ENCODE data around the gene PLOD1. TPM values are rescaled to one million over a fixed set of nuclear protein-coding genes. Genes with fewer than 3 reads are reported as not detected.

Gene PLOD1
- total RNA-seq, 3 donors from 2014 or later = 33.7 to 68.6 (median 35.4) TPM

- no peak for DNase-seq
- H3K4me3 ChIP-seq = no peak overlapping the region
- no peak for TF ChIP-seq CTCF (IDR thresholded peaks at IDR 0.05)
- peaks cover 15% of the 10 kb centered on the region for H3K36me3 ChIP-seq (ENCODE audit: low read depth)
- H3K9me3 ChIP-seq = no peaks in the 10 kb centered on the region
- ATAC-seq = no peak
- intact Hi-C loops (cut with DNase I, micrococcal nuclease) = no loop called here
- H3K4me1 ChIP-seq (ENCODE audit: low read depth) = no peaks in the 10 kb centered on the region
Measured at GRCh38 chr1:11989669-11990068, 55.2 kb downstream of the PLOD1 start.

GRCh38 chr1:11990303-11991032, 56.0 kb downstream of the PLOD1 start:
- no peaks in the 10 kb centered on the region for H3K4me1 ChIP-seq (ENCODE audit: low read depth)
- H3K9me3 ChIP-seq = no peaks in the 10 kb centered on the region
- ATAC-seq (no peak), DNase-seq (no peak)
- intact Hi-C loops (cut with DNase I, micrococcal nuclease) = no loop called here
- no peak overlapping the region for H3K4me3 ChIP-seq
- TF ChIP-seq CTCF (IDR thresholded peaks at IDR 0.05) = no peak
- H3K36me3 ChIP-seq (ENCODE audit: low read depth) = peaks cover 18% of the 10 kb centered on the region

- no peak for ATAC-seq
- intact Hi-C loops (cut with DNase I, micrococcal nuclease) = no loop called here
- no peaks in the 10 kb centered on the region for H3K9me3 ChIP-seq
- H3K36me3 ChIP-seq (ENCODE audit: low read depth) = peaks cover 22% of the 10 kb centered on the region
- TF ChIP-seq CTCF (IDR thresholded peaks at IDR 0.05) = no peak
- no peak for DNase-seq
- H3K4me1 ChIP-seq (ENCODE audit: low read depth) = no peaks in the 10 kb centered on the region
- no peak overlapping the region for H3K4me3 ChIP-seq
Measured at GRCh38 chr1:11991969-11992676, 57.6 kb downstream of the PLOD1 start.

GRCh38 chr1:11997081-11997850, 62.7 kb downstream of the PLOD1 start:
- no peak for ATAC-seq
- no peak for DNase-seq
- TF ChIP-seq CTCF (IDR thresholded peaks at IDR 0.05) = no peak
- intact Hi-C loops (cut with DNase I, micrococcal nuclease) = no loop called here
- Histone ChIP-seq H3K9me3 (no peaks in the 10 kb centered on the region), H3K4me1 (ENCODE audit: low read depth) (no peaks in the 10 kb centered on the region), H3K4me3 (no peak overlapping the region), H3K36me3 (ENCODE audit: low read depth) (peaks cover 27% of the 10 kb centered on the region)

- intact Hi-C loops (cut with DNase I, micrococcal nuclease) = no loop called here
- ATAC-seq = no peak
Measured at GRCh38 chr1:11998636-11999035, 64.1 kb downstream of the PLOD1 start.

More at GRCh38 chr1:11998636-11999035, 64.1 kb downstream of the PLOD1 start:
- no peak overlapping the region for H3K4me3 ChIP-seq
- no peak for TF ChIP-seq CTCF (IDR thresholded peaks at IDR 0.05)
- peaks cover 21% of the 10 kb centered on the region for H3K36me3 ChIP-seq (ENCODE audit: low read depth)
- DNase-seq = no peak
- no peaks in the 10 kb centered on the region for H3K9me3 ChIP-seq
- H3K4me1 ChIP-seq (ENCODE audit: low read depth) = no peaks in the 10 kb centered on the region
